ENCODE measurements around the gene PLEK.

GRCh38 chr2:68414452-68414851, 49.4 kb downstream of the PLEK start:
- TF ChIP-seq ZFX (IDR thresholded peaks at IDR 0.05) (no peak), CTCF (conservative IDR thresholded peaks at IDR 0.05) (no peak)

Measured in C4-2B (cell line).